HG03066 (cell line): Measurements from ENCODE around the gene NHP2.

Experiments
- ATAC-seq: cut with Tn5 transposase; IDR thresholded peaks from one replicate; pipeline ENCODE4 v1.9.1; 2021; ENCODE audit warnings: low read depth; ENCODE audit not compliant: unreplicated experiment

Gene NHP2

DNA sequence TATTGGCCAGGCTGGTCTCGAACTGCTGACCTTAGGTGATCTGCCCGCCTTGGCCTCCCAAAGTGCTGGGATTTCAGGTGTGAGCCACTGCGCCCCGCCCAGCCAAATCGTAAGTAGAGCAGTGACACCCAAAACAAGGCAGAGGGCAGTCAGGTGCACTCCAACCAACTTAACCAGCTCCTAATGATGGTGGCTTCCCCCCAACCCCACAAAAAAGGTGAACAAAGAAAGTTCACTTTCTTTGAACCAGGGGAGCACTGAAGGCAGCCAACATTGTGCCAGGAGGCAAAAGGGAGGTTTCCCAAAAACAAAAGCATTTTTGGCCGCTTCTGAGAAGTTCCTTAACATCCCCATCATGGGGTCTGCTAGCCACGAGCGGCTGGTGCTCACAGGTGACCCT is 23.9 kb upstream of the NHP2 start:
- no peak for ATAC-seq

DNA sequence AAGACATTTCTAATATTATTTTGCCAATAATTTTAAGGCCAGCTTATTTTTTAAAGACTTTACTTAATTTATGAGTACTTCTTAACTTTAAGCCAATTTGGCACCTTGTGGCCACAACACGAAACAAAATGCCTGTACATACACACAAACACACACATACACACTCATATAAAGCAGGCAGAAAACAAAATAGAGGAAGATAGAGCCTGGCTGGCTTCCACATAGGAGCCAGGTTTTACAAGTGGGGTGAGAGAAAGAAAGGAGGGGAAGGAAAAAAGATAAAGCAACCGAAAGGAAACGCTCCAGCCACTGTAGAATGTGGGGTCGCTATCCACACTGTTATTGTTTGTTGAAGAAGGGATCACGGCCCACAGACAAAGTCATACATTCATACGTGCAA is 23.1 kb upstream of the NHP2 start:
- no peak for ATAC-seq

DNA sequence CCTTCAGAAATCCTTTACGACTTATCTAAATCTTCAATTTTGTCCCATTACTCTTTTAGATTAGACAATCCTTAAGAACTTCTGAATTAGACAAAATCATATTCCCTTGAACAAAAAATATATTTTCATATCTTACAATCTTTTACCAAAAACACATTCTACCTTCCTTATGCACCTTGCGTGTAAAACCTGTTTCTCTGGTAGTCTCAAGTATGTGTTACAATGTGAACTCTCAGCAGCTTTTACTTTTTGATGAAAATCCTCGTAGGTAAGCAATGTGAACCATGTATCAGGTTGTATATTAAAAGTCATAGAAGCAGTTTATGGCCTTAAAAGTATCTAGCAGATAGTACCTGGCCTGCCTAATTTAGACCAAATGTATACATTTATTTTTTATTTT is 20.8 kb upstream of the NHP2 start:
- ATAC-seq: no peak

DNA sequence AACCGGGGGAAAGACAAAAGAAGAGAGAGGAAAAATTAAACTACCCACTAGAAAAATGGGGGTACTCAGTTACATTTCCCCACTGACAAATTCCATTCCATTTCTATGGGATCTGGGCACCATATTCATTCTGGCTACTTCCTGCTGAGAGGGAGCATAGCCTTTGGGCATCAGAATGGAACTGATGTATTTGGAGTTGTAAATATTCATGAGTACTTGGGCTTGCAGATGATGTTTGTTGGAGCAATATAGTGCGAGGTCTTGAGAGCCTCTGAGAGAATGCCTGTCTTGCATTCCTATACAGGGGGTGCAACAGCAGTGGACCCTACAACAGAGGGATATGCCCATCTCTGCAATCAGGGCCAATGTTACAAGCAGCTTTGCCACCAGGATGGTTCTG is 16.8 kb upstream of the NHP2 start:
- no peak for ATAC-seq

DNA sequence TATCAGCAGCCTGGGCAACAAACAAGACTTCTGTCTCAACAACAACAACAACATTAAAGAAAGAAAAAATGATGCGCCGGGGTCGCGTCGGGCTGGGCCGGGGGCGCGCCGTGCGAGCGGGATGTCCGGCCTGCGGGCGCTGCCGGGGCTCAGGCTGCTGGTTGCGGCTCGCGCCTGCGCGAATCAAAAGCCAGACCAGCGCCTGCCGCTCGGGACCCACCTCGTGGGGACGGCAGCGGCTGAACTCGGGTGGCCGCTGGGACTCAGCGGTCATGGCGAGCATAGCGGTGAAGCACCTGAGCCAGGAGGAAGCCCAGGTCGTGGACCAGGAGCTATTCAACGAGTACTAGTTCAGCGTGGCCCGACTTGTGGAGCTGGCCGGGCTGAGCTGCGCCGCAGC is 11.9 kb upstream of the NHP2 start:
- no peak for ATAC-seq

DNA sequence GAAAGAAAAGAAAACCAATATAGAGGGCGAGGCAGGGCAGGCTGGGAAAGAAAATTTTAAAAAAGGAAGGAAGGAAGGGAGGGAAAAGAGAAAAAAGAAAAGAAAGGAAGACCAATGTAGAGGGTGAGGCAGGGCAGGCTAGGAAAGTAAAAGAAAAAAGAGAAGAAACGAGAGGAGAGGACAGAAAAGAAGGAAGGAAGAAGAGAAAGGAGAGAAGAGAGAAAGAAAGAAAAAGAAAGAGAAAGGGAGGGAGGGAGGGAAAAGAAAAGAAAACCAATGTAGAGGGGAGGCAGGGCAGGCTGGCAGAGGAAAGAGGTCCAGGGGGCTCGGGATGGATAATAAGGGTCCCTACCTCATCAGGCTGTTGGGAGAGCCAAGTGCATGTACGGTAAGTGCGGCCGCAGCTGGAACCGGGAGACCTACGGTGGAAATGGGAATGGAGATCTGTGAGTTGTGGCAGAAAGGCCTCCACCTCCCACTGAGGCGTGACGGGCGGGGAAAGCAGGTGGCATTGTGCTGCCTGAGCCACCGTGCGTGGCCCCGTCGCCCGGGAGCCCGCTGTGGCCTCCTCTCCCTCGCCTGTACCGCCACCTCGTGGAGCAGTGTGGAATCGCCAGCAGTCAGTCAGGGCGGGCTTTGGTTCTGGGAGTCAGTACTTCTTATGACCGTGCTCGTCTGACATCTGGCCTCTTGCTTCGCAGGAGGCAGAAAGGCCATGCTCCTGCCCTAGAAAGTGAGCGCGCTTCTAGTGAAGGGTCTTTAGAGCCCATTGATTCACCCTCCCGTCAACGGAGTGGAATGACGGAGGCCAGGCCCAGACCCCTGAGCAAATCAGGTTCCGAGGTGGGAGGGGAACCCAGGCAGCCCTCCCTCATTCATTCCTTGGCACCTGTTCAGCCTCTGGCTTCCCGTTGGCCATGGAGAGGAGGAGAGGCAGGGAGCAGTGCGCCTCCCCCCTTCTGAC is 10.4 kb upstream of the NHP2 start:
- ATAC-seq: peak; percentile 80

DNA sequence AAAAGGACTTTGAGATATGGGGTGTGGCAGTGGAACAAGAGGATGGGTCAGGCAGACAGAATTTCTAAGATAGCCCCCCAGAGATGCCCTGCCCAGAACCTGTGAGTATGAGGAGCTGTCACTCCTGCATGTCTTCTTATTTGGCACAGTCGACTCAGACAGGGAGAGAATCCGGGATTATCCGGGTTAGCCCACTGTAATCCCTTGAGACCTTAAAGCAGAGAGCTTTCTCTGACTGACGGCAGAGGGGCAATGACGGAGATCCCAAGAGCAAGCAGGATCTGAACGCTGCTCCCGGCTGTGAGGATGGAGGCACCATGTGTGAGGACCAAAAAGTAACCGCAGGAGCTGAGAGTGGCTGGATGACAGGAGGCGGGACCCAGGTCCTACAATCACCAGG is 8.8 kb upstream of the NHP2 start:
- ATAC-seq: no peak

DNA sequence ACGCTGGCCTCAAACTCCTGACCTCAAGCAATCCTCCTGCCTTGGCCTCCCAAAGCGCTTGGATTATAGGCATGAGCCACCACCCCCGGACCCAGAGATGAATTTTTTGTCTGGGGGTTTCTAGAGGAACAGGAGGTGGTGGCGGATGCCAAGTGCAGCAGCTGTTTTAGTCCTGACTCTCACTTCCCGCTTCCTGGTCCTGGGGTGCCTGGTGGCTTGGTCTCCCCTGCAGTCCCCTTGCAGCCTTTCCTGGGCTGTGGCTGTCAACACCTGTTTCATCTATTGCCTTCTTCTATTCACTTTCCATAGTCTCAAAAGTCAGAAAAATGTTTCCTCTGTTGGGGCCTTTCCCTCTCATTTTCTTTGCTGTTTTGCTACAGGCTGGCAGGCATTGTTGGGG is 6.5 kb upstream of the NHP2 start:
- ATAC-seq: no peak

DNA sequence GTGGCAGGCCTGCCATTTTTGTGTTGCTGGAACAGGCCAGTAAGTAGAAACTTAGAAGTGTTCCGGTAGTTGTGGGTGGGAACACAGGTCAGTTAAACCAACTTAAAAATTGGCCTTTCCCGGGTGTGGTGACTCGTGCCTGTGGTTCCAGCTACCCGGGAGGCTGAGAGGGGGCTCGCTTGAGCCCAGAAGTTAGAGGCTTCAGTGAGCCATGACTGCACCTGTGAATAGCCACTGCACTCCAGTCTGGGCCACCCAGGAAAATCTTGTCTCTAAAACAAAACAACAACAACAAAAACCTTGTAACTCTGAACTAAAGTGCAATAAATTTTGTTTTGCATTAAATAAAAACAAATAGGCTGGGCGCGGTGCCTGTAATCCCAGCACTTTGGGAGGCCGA is 1.4 kb upstream of the NHP2 start:
- no peak for ATAC-seq

DNA sequence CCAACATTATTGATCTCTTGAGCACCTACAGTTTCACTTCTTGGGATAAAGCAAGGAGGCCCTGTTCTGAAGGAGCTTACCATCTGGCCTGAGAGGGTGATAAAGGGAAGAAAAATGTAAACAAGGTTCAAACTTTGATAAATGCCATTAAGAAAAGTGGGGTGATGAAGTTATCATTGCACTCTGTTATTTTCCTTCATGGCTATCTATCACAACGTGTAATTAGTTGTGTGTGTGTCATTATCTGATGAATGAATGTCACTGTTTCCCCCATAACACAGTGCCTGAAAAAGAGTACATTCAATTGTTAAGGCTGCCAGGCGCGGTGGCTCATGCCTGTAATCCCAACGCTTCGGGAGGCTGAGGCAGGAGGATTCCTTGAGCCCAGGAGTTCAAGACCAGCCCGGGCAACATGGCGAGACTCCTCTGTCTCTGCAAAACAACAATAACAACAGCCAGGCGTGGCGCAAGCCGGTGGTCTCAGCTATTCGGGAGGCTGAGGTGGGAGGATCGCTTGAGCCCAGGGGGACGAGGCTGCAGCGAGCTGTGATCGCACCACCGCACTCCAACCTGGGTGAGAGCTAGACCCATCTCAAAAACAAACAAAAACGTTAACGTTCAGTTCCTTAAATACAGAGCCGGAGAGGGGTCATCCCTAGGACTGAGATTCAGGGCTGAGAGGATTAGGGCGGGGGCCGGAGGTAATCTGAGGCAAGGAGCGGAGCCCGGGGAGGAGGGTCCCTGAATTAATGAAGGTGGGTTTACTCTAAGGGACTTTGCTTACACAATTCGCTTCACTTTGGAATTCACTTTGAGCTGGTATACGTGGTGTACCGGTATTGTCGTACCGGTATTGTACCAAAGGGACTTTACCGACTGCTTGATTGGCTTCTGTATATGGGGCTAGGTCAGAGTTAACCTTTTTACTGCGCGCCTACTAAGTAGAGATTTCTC is 917 bp downstream of the NHP2 start:
- no peak for ATAC-seq

DNA sequence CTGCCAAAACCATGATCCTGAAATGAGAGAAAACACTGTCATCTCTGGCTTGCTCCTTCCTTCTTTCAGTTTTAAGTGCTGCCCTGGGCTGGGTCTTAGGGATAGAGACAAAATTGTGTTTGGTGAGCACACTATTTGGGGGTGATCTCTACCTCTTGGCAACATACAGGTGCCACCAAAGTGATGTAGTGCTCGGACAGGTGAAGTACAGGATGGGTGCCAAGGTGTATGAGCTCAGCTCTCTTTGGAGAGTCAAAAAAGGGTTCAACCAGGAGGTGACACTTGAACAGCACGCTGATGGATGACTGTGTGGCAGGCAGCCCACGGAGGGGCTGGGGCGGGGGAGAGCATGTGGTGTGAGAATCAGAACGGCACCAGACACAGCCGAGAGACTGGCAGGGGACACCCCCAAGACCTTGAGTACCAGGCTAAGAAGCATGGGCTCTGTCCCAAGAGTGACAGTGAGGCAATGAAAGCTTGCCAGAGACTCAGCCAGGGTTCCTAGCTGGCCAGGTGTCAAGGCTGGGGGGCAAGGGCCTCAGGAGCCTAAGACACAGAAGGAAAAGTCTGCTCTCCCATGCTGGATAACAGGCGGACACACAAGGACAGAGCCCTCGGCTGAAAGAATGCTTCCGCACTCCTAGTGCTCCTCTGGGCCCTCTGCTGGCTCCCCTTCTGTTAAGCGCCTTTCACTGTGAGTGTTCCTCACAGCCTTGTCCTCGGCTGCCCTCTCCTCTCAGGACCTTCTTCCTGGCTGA is 2.5 kb downstream of the NHP2 start:
- ATAC-seq: no peak

DNA sequence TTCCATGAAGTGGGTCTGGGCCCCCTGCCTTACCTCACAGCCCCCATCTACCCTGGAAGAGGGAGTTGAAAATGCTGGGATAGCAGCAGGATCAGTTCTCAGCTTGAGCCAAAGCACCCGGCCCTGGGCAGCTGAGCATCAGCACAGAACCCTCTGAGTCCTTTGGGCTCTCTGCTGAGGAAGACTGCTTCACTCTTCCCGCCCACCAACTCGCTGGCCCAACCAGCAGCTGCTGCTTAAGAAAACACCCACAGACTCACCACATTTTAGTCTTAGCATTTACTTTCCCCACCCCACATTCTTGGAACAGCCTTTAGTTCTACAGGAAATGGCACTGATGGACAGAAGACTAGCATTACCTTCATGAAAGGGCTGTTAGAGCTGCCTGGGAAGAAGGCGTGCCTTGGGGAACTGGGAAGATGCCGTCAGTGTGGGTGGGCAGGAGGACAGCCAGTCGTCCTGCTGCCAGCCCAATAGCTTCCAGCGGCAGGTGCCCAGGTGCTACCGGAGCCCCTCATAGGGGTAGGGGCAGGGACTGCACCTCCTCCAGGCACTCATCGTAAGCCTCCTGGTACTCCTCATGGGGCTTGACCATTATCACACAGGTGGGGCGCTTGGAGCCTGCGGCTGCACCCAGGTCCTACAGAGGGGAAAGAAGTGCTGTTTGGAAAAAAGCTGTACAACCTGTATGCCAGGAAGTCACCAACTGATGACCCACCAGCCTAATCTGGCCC is 4.3 kb downstream of the NHP2 start:
- ATAC-seq: no peak

DNA sequence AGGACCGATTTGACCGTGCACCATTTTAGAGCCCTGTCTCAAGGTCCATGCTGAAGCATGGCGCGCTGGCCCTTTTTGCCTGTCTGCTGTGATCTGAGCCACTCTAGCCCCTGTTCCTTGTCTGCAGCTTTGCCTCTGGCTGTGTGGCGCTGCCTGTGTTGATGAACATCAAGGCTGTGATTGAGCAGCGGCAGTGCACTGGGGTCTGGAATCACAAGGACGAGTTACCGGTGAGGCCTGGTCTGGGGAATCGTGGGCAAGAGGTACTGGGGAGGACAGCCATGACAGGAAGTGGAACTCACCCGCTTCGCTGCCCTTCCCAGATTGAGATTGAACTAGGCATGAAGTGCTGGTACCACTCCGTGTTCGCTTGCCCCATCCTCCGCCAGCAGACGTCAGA is 6.3 kb downstream of the NHP2 start:
- no peak for ATAC-seq

DNA sequence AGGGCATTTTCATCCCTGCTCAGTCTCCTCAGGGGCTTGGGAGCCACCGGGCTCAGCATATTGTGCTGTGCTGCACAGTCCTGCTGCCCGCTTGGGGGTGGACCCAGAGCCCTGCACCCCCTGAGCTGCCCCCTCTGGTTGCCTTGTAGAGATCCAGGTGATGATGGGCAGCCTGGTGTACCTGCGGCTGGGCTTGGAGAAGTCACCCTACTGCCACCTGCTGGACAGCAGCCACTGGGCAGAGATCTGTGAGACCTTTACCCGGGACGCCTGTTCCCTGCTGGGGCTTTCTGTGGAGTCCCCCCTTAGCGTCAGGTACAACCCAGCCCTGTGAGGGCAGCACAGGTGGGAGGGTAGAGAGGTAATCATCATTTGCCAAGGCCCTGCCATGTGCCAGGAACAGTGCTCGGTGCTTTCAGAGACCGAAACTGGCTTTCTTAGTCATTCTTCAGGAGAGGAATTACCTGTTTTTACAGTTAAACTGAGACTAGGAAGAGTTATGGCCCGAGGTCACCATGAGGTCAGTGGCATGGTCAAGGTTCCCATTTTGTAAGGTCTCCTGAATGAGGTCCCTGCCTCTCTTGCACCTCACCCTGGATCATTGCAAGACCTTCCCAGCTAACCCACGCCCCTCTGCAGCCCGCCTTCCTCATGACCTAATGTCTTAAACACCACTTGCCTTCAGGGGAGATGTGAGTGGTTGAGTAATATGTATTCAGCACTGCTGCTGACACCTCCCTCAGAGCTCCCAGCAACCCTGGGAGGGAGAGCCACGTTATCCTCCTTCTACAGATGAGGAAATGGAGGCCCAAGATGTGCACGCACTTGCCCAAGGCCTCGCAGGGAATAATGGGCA is 7.5 kb downstream of the NHP2 start:
- ATAC-seq: no peak

DNA sequence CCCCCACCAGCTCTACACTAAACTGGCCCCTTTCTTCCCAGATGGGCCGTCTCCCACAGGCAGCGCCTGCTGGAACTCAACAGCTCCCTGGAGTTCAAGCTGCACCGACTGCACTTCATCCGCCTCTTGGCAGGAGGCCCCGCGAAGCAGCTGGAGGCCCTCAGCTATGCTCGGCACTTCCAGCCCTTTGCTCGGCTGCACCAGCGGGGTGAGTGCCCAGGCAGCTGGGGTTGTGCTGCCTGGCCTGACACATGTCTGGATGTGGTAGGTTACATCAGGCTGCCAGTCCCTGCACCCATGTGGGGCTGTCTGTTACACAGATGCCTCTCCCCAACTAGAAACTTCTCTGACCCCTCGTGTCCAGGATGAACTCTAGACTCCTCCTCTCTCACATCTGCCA is 9.8 kb downstream of the NHP2 start:
- no peak for ATAC-seq

DNA sequence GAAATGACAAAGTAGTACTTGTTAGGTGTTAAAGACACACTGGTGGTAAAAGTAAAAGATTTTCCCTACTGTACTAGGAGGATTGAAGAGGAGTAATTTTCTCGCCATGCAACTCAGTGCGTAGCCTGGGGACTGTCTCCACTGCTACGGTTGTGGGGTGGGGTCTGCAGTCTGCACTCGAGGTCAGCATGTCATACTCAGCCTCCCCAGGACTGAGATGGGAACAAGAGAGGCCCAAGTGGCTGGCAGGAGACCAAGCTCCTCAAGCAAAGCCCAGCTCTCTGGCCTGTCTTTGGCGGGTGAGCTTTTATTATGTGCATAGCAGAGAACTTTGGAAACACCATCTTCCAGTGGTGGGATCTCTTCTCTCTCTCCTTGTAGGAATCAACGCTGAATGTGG is 10.4 kb downstream of the NHP2 start:
- no peak for ATAC-seq

DNA sequence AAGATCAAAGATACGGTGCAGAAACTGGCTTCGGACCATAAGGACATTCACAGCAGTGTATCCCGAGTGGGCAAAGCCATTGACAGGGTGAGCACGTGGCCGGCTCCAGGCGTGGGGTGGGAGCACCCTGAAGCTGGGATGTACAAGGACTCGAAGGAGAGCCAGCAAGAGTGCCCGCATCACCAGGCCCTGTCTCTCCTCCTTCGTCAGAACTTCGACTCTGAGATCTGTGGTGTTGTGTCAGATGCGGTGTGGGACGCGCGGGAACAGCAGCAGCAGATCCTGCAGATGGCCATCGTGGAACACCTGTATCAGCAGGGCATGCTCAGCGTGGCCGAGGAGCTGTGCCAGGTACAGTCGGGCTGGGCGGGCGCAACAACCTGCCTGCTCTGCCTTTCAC is 11.0 kb downstream of the NHP2 start:
- no peak for ATAC-seq

DNA sequence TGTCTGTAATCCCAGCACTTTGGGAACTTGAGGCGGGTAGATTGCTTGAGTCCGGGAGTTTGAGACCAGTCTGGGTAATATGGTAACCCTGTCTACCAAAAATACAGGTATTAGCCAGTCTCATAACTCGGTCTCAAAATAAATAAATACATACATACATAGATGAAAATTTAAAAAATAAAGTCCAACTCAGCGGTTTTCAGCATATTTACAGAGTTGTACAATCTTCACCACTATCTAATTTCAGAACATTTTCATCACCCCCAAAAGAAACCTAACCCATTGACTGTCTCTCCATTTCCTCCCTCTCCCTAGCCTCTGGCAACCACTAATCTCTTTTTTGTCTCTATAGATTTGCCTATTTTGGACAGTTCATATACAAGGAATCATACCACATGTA is 12.1 kb downstream of the NHP2 start:
- ATAC-seq: no peak

DNA sequence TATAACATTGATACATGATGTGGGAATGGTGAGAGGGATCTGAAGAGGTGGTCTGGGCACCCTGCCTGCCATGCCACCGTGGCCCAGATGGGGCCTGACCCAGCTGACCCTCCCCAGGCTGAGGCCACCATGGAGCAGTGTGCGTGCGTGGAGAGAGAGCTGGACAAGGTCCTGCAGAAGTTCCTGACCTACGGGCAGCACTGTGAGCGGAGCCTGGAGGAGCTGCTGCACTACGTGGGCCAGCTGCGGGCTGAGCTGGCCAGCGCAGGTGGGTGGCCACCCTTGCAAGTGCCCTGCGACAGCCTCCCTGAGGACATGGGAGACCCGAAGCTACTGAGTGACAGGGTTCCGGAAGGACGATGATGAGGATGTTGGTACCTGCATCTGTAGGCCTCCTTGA is 15.7 kb downstream of the NHP2 start:
- ATAC-seq: no peak
